Neural progenitor cell (in vitro differentiated cells): ENCODE results near the gene PPA1. TPM values are rescaled to one million over a fixed set of nuclear protein-coding genes. Genes with fewer than 3 reads are reported as not detected.

Experiments
- DNase-seq: peaks from one replicate; pipeline ENCODE4 v3.0.0-alpha.2; 2016; ENCODE audit warnings: low spot score
- H2AFZ ChIP-seq: fragments of 200-600 bp; sonication (generic); replicated peaks from 2 replicates; pipeline ENCODE4 v1.6.1; 2016; ENCODE audit warnings: antibody characterized with exemption
- H3F3A ChIP-seq: fragments of 200-600 bp; sonication (generic); 2 replicates; pipeline ENCODE4 v1.6.1; 2016; ENCODE audit warnings: antibody characterized with exemption, low read depth
- H3K27ac ChIP-seq: fragments of 200-600 bp; sonication (generic); 2 replicates; pipeline ENCODE4 v1.5.1; 2016; ENCODE audit warnings: mild to moderate bottlenecking
- H3K27me3 ChIP-seq: fragments of 200-600 bp; sonication (generic); 2 replicates; pipeline ENCODE4 v1.6.1; 2016; ENCODE audit warnings: mild to moderate bottlenecking, moderate library complexity
- H3K36me3 ChIP-seq: fragments of 200-600 bp; sonication (generic); 2 replicates; pipeline ENCODE4 v1.5.1; 2016
- H3K4me1 ChIP-seq: fragments of 200-600 bp; sonication (generic); 2 replicates; pipeline ENCODE4 v1.6.1; 2016; ENCODE audit warnings: mixed run types
- H3K4me2 ChIP-seq: fragments of 200-600 bp; sonication (generic); 2 replicates; pipeline ENCODE4 v1.6.1; 2016
- H3K4me3 ChIP-seq: fragments of 200-600 bp; sonication (generic); 2 replicates; pipeline ENCODE4 v1.5.1; 2016
- H3K79me2 ChIP-seq: fragments of 200-600 bp; sonication (generic); 2 replicates; pipeline ENCODE4 v1.6.1; 2016; ENCODE audit warnings: low read depth
- H3K9ac ChIP-seq: fragments of 200-600 bp; sonication (generic); 2 replicates; pipeline ENCODE4 v1.6.1; 2016
- H3K9me3 ChIP-seq: fragments of 200-600 bp; sonication (generic); 2 replicates; pipeline ENCODE4 v1.5.1; 2016; ENCODE audit warnings: low read depth
- H4K20me1 ChIP-seq: fragments of 200-600 bp; sonication (generic); 2 replicates; pipeline ENCODE4 v1.6.1; 2016; ENCODE audit warnings: low read depth
- H3K27ac Mint-ChIP-seq: 3 replicates; pipeline ENCODE4 v1.8.0; 2021; ENCODE audit warnings: mixed read lengths
- H3K27me3 Mint-ChIP-seq: 2 replicates; pipeline ENCODE4 v1.8.0; 2022; ENCODE audit warnings: low read depth, mild to moderate bottlenecking, inconsistent platforms, moderate library complexity, mixed read lengths; ENCODE audit not compliant: insufficient read depth
- H3K36me3 Mint-ChIP-seq: 3 replicates; pipeline ENCODE4 v1.8.0; 2021; ENCODE audit warnings: mixed read lengths
- H3K4me1 Mint-ChIP-seq: 3 replicates; pipeline ENCODE4 v1.8.0; 2021; ENCODE audit warnings: mixed read lengths
- H3K4me3 Mint-ChIP-seq: 3 replicates; pipeline ENCODE4 v1.8.0; 2021; ENCODE audit warnings: mild to moderate bottlenecking, moderate library complexity, mixed read lengths
- H3K9me3 Mint-ChIP-seq: 3 replicates; pipeline ENCODE4 v1.8.0; 2020; ENCODE audit warnings: mixed read lengths
- CTCF ChIP-seq: fragments of 200-600 bp; sonication (generic); IDR thresholded peaks from 2 replicates; pipeline ENCODE4 v1.5.1; 2017; ENCODE audit warnings: antibody characterized with exemption, mild to moderate bottlenecking
- EZH2 ChIP-seq: fragments of 200-600 bp; sonication (generic); IDR thresholded peaks from 2 replicates; pipeline ENCODE4 v1.6.1; 2017; ENCODE audit warnings: antibody characterized with exemption, mild to moderate bottlenecking, moderate library complexity
- EZH2phosphoT487 ChIP-seq: fragments of 200-600 bp; sonication (generic); IDR thresholded peaks from 2 replicates; pipeline ENCODE4 v1.6.1; 2017; ENCODE audit warnings: antibody characterized with exemption
- total RNA-seq: library from RNA; depleted of rRNA; stranded (reverse); fragments of >200 nt; gene quantifications from 2 replicates; pipeline ENCODE4 v1.2.3, GENCODE V29; 2015; ENCODE audit warnings: low replicate concordance

Gene PPA1
- total RNA-seq, 1 donor from 2014 or later: 203 TPM

GRCh38 chr10:70169011-70169410, 64.2 kb downstream of the PPA1 start:
- Histone ChIP-seq H4K20me1 (peaks cover 58% of the 10 kb centered on the region), H3K27ac (no peak overlapping the region), H3K27me3 (no peaks in the 10 kb centered on the region), H3K79me2 (peaks cover 60% of the 10 kb centered on the region), H3K4me3 (peak overlapping the region; percentile 92), H3K4me2 (peak overlapping the region; percentile 89), H3K9me3 (no peaks in the 10 kb centered on the region), H3K4me1 (peaks cover 17% of the 10 kb centered on the region), H2AFZ (no peak overlapping the region), H3K36me3 (no peaks in the 10 kb centered on the region), H3F3A (peaks cover 20% of the 10 kb centered on the region), H3K9ac (peak overlapping the region; percentile 80)
- Mint-ChIP-seq H3K4me3 (peak overlapping the region; percentile 97), H3K4me1 (peaks cover 24% of the 10 kb centered on the region), H3K9me3 (no peaks in the 10 kb centered on the region), H3K27me3 (peaks cover 3% of the 10 kb centered on the region), H3K27ac (no peak overlapping the region), H3K36me3 (peaks cover 9% of the 10 kb centered on the region)
- no peak for TF ChIP-seq CTCF
- TF ChIP-seq EZH2: no peak
- TF ChIP-seq EZH2phosphoT487: no peak
- no peak for DNase-seq

GRCh38 chr10:70167246-70167645, 66.0 kb downstream of the PPA1 start:
- H2AFZ ChIP-seq: no peak overlapping the region
- peaks cover 20% of the 10 kb centered on the region for H3F3A ChIP-seq
- no peaks in the 10 kb centered on the region for H3K36me3 ChIP-seq
- H3K4me1 ChIP-seq: peaks cover 17% of the 10 kb centered on the region
- no peak overlapping the region for H3K27ac ChIP-seq
- Mint-ChIP-seq H3K4me3 (no peak overlapping the region), H3K36me3 (peaks cover 13% of the 10 kb centered on the region), H3K9me3 (no peaks in the 10 kb centered on the region), H3K27ac (peak overlapping the region; percentile 6), H3K4me1 (peaks cover 26% of the 10 kb centered on the region), H3K27me3 (peaks cover 3% of the 10 kb centered on the region)
- H3K4me3 ChIP-seq: no peak overlapping the region
- H3K79me2 ChIP-seq: peaks cover 77% of the 10 kb centered on the region
- no peak overlapping the region for H3K4me2 ChIP-seq
- H4K20me1 ChIP-seq: peaks cover 75% of the 10 kb centered on the region
- TF ChIP-seq EZH2: no peak
- TF ChIP-seq CTCF: no peak
- no peak for TF ChIP-seq EZH2phosphoT487
- no peak for DNase-seq
- no peaks in the 10 kb centered on the region for H3K9me3 ChIP-seq
- no peak overlapping the region for H3K9ac ChIP-seq
- H3K27me3 ChIP-seq: no peaks in the 10 kb centered on the region

GRCh38 chr10:70166394-70166793, 66.8 kb downstream of the PPA1 start:
- no peak overlapping the region for H3K27ac ChIP-seq
- H3K9me3 ChIP-seq: no peaks in the 10 kb centered on the region
- Mint-ChIP-seq H3K27me3 (peaks cover 3% of the 10 kb centered on the region), H3K4me3 (no peak overlapping the region), H3K36me3 (peaks cover 13% of the 10 kb centered on the region), H3K4me1 (peaks cover 29% of the 10 kb centered on the region), H3K27ac (no peak overlapping the region), H3K9me3 (no peaks in the 10 kb centered on the region)
- peaks cover 83% of the 10 kb centered on the region for H4K20me1 ChIP-seq
- no peaks in the 10 kb centered on the region for H3K27me3 ChIP-seq
- no peaks in the 10 kb centered on the region for H3K36me3 ChIP-seq
- H3F3A ChIP-seq: peaks cover 12% of the 10 kb centered on the region
- H3K9ac ChIP-seq: no peak overlapping the region
- H3K79me2 ChIP-seq: peaks cover 85% of the 10 kb centered on the region
- no peak overlapping the region for H3K4me2 ChIP-seq
- no peak overlapping the region for H2AFZ ChIP-seq
- DNase-seq: no peak
- no peak overlapping the region for H3K4me3 ChIP-seq
- H3K4me1 ChIP-seq: peaks cover 17% of the 10 kb centered on the region
- TF ChIP-seq CTCF (no peak), EZH2 (no peak), EZH2phosphoT487 (no peak)
